Epidermal melanocyte (primary cell): Measurements from ENCODE around the gene IFT81.
"Not testable (repeated sequence)": the region's sequence is repeated elsewhere in the genome, so short reads cannot be mapped to it uniquely, and the experiment has no call there.

Experiments used
- DNase-seq: peaks from one replicate; pipeline ENCODE4 v3.0.0; 2011; ENCODE audit warnings: low spot score; ENCODE audit not compliant: insufficient read length

IFT81 gene

DNA sequence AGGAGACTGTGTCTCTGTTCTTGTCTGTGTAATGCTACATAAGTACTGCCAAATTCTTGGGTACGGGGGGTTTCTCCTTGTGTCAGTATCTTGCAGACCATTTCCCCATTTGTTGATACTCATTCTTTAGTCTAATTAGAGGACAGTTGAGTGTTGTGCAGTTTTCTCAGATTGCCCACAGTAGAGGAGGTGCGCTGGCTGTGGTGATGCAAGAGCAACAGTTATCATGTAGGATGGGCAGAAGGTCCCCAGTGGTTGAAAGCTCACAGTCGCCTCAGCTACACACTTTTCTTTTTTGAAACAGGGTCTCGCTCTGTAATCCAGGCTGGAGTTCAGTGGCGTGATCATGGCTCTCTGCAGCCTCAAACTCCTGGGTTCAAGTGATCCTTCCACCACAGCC lies 119.1 kb downstream of the IFT81 start:
- no peak for DNase-seq

GRCh38 chr12:110244372-110244771 lies 120.2 kb downstream of the IFT81 start:
- DNase-seq, result no peak

GRCh38 chr12:110244829-110245228 lies 120.7 kb downstream of the IFT81 start:
- no peak for DNase-seq

- DNase-seq, result no peak
These were observed 121.2 kb downstream of the IFT81 start for GRCh38 chr12:110245369-110245772.

DNA sequence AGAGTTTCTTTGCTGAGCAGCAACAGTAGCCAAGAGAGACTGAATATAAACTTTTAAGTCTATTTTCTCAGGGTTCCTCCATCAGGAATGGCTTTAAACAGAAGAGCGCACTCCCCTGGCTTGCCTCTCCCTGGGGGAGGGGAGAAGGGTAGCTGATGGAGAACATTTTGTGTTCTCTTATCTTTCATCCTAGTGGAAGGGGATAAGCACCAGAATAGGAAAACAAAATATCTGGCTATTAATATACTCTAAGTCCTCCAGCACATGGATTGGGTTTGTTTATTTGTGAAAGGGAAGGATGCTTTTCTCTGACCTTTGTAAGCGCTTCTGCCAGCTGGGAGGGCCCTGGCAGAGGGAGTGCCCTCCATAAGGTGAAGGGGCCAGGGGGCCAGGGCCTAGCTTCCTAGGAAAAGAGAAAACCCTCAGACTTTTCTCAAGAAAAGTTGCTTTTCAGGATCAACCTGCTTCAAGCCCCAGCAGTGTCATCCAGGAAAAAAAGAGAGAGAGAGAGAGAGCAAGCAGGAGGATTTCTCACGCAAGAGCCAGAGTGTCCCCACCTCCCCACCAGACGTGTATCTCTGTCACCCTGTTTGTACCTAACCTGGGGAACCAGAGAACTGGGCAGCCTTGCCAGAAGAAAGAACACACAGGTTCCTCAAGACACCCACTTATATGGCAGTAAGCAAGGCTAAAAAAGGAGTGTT lies 122.6 kb downstream of the IFT81 start:
- DNase-seq, result no peak

DNA sequence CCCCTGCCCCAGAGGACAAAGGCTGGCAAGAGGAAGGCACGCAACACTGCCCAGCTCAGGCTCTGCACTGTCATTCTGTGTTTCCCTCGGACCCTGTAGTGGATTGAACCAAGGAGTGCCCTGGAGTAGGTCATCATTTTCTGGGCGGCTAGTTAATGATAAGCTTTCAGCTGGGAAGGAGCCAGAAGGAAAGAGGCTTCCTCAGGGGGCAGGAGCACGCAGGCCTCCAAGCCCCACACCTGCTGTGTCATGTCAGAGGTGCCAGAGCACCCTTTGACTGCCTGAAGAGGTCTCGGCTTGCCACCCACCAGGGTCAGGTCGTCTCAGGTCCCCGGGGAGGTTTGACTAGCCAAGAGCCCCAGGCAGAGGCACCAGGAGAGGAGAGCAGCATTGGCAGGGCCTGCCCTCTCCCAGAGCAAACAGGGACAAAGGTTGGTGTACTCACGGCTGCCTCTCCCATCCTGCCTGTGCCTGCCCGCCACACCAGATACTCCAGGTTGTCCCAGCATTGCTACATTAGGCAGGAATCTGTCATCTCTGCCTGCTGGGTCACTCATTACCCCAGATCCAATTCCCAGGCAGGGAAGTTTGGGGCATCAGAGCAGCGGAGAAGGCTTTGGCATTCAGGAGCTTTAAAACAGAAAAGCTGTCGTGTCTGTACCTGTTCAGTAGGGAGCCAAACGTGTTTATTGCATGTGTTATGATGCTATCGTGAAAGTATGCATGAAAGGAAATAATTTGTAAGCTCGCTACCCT lies 123.4 kb downstream of the IFT81 start:
- no peak for DNase-seq

DNA sequence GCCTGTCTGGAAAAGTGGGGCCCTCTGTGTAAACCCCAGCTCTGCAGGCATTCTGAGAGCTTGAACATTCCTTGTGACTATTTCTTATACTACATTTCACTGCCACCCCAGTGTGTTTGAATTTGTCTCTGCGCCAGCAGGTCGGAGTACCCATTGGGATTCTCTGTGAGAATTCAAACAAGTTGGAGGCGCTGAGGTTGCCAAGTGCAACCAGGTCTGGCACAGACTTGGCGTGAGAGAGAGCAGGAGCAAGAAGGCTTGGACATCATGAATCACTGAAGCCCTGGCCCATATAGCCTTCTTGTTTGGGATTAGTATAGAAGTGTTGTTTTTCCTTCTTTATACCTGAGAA lies 123.9 kb downstream of the IFT81 start:
- DNase-seq, result no peak

DNA sequence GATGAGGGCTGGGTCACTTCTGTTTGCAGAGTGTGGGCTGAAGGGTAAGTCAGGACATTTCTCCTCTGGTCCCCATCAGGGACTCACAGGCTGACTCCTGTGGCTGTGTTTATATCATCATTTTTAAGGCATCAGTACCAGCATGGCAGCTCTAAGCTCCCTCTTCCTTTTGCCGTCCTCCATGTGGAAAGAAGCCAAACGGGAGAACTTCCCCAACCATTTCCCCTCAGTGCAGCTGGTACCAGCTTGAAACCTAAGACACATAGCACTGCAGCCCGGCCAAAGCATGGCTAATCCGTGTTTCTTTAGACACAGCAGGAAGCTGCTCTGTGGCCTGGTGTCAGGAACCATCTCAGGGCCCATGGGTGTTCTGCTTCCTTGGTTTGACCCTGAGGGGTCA lies 124.9 kb downstream of the IFT81 start:
- no peak for DNase-seq

DNA sequence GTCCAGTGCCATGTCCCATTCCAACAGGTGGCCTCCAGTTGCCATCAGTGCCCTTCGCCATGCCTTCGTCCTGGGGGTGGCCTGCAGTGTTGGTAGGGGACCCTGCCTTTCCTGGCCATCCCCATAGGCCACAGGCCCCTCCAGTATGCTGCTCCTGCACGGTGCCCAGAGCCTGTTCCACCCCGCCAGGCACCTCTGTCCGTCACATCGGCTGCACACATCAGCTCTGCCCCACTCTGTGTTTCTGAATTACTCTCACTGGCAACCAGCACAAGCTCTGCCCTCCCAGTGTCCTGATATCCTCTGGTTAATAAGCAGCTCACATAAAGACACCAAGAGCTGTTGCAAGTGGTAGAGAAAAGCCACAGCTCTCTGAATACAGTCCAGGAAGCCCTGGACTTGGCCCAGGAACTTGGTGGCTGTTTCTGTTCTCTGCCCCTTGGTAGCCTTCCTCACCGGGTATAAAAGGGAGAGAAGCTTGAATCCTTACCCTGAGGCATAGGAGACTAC lies 125.6 kb downstream of the IFT81 start:
- DNase-seq, result no peak

DNA sequence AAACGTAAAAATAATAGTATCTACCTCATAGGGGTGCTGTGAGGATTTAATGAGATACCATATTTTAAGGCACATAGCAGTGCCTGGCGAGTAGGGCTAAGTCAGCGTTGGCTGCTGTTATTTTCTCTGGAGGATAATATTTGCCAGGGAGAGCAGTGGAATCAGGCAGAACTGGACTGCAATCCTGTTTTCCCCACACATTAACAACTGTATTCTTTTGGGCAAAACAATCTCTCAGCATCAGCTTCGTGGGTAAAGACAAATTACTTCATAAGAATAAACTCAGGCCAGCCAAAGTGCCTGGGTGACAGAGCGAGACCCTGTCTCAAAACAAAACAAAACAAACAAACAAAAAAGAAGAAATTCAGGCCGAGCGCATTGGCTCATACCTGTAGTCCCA lies 127.2 kb downstream of the IFT81 start:
- no peak for DNase-seq

- no peak for DNase-seq
These were observed 128.6 kb downstream of the IFT81 start for GRCh38 chr12:110252716-110253115.

DNA sequence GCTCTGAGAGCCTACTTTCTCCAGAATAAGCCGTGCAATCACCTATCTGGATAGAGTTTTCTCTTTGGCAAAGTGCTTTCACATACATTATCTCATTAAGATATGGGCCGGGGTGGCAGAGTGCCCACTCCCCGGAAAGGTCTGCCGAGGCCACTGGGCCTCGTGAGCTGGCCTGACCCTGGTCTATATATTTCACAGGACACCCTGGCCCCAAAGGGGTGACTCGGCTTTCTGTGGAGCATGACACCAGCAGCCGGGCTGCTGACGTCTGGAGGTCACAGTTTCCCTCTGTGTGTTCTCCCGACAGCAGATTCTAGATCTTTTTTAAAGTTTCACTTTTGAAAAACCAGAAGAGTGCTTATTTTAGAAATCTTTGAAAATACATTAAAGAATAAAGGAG lies 129.0 kb downstream of the IFT81 start:
- no peak for DNase-seq

GRCh38 chr12:110254971-110255540 lies 130.9 kb downstream of the IFT81 start:
- no peak for DNase-seq

DNA sequence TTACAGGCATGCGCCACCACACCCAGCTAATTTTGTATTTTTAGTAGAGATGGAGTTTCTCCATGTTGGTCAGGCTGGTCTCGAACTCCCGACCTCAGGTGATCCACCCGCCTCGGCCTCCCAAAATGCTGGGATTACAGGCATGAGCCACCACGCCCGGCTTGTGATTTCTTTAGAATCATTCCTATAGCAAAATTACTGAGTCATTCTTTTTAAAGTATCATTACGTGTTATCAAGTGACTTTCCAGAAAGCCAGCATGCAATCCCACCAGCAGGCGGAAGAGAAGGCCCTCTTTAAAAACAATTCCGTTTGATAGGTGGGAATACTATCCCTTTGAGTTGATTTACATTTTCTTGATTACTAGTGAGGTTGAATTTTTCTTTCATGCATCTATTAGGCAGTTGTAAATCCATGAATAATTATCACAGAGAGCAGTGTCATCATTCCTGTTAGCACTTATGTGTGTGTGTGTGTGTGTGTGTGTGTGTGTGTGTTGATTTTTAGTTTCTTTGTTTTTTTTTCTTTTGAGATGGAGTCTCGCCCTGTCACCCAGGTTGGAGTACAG lies 131.8 kb downstream of the IFT81 start:
- DNase-seq, result not testable (repeated sequence)

GRCh38 chr12:110256780-110257431 lies 132.7 kb downstream of the IFT81 start:
- DNase-seq, result no peak

DNA sequence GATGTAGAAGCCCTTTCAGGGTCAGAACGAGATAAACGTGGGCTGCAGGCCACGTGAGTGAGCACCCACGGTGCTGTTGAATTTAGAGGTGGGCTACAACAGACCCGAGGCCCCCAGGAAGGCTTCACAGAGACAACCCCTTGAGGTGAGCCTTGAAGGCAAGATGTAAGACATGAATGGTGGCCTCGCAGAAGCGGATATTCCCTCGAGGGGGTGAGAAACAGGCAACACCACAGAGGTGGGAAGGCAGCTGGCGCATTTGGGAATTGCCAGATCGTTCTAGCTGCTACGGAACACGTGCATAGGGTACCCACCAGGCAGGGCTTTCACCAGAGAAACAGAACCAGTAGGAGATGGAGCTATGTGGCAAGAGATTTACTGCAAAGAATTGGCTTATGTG lies 134.3 kb downstream of the IFT81 start:
- no peak for DNase-seq

GRCh38 chr12:110262442-110263388 lies 138.6 kb downstream of the IFT81 start:
- no peak for DNase-seq

- DNase-seq, result no peak
These were observed 142.3 kb downstream of the IFT81 start for GRCh38 chr12:110266381-110266960.

GRCh38 chr12:110266980-110267620 lies 142.9 kb downstream of the IFT81 start:
- no peak for DNase-seq
